B cell (primary cell): ENCODE measurements around the gene RIIAD1. TPM values are rescaled to one million over a fixed set of nuclear protein-coding genes. Genes with fewer than 3 reads are reported as not detected.

Source experiments
- ATAC-seq: fragments of 200-7000 bp; cut with Tn5 transposase; one replicate; pipeline ENCODE4 v1.10.0; 2021; ENCODE audit warnings: low read depth, mild to moderate bottlenecking, moderate number of reproducible peaks, moderate library complexity
- CTCF ChIA-PET: fragments of 350-600 bp; sonication (Branson Sonifier 250); formaldehyde crosslinking; loops from one replicate; lab custom pipeline; 2021; ENCODE audit warnings: antibody characterized with exemption, inconsistent platforms; lab: Charles Lee
- POLR2A ChIA-PET: fragments of 350-600 bp; sonication (Branson Sonifier 250); formaldehyde crosslinking; loops from one replicate; lab custom pipeline; 2021; ENCODE audit warnings: antibody characterized with exemption; lab: Charles Lee
- DNase-seq: peaks from one replicate; pipeline ENCODE4 v3.0.0; 2013
- H2AFZ ChIP-seq: 2 replicates; pipeline ENCODE4 v1.6.1; 2012; ENCODE audit warnings: mild to moderate bottlenecking, low read depth, low read length; ENCODE audit not compliant: insufficient read depth, poor library complexity, severe bottlenecking
- H3K27ac ChIP-seq, 2 donors: 1 replicate in 1 of 2; 2 replicates in 1 of 2; pipeline ENCODE4 v1.5.1; 2012 to 2013; ENCODE audit warnings: low read length in 2 of 2, mild to moderate bottlenecking in 2 of 2, moderate library complexity in 1 of 2
- H3K27me3 ChIP-seq, 4 experiments: fragments of 200-600 bp in 1 of 4; sonication (generic) in 1 of 4; replicated peaks in 1 of 4; 1 replicate in 2 of 4; 2 replicates in 2 of 4; pipeline versions ENCODE4 v1.6.1 to v1.7.0; 2013 to 2016; ENCODE audit warnings: low read length in 3 of 4, mild to moderate bottlenecking in 2 of 4, mixed read lengths in 1 of 4, moderate library complexity in 1 of 4; ENCODE audit not compliant: insufficient read depth in 4 of 4, control insufficient read depth in 3 of 4; ENCODE audit errors: control extremely low read depth in 1 of 4
- H3K36me3 ChIP-seq, 2 experiments: replicated peaks in 1 of 2; 1 replicate in 1 of 2; 2 replicates in 1 of 2; pipeline versions ENCODE4 v1.6.1 to v1.7.1; 2013; ENCODE audit warnings: low read length in 1 of 2; ENCODE audit not compliant: insufficient read depth in 2 of 2, control insufficient read depth in 1 of 2; ENCODE audit errors: control extremely low read depth in 1 of 2, extremely low read depth in 1 of 2
- H3K4me1 ChIP-seq, 2 donors: fragments of 200-600 bp in 1 of 2; sonication (generic) in 1 of 2; 1 replicate in 1 of 2; 2 replicates in 1 of 2; pipeline versions ENCODE4 v1.5.1 to v1.6.1; 2013 to 2017; ENCODE audit warnings: low read length in 2 of 2; ENCODE audit not compliant: control insufficient read depth in 2 of 2, insufficient read depth in 2 of 2
- H3K4me2 ChIP-seq: replicated peaks from 2 replicates; pipeline ENCODE3; 2012; ENCODE audit warnings: mild to moderate bottlenecking, low read depth, low read length; ENCODE audit not compliant: poor library complexity, severe bottlenecking
- H3K4me3 ChIP-seq, 5 experiments: fragments of 200-600 bp in 1 of 5; sonication (generic) in 1 of 5; 1 replicate in 3 of 5; 2 replicates in 2 of 5; pipeline versions ENCODE4 v1.5.1 to v1.7.0; 2011 to 2016; ENCODE audit warnings: low read length in 4 of 5, mild to moderate bottlenecking in 4 of 5, low read depth in 2 of 5, control low read depth in 1 of 5, moderate library complexity in 1 of 5; ENCODE audit not compliant: insufficient read depth in 1 of 5; ENCODE audit errors: control extremely low read depth in 1 of 5, extremely low read depth in 1 of 5
- H3K79me2 ChIP-seq: fragments of 200-600 bp; sonication (generic); one replicate; pipeline ENCODE4 v1.6.0; 2016; ENCODE audit warnings: low read length; ENCODE audit not compliant: control insufficient read depth, insufficient read depth
- H3K9ac ChIP-seq: fragments of 200-600 bp; sonication (generic); 2 replicates; pipeline ENCODE4 v1.6.1; 2017; ENCODE audit warnings: mild to moderate bottlenecking, low read length, moderate library complexity
- H3K9me3 ChIP-seq, 3 donors: one replicate each; pipeline versions ENCODE4 v1.6.1 to v1.7.1; 2013; ENCODE audit warnings: low read length in 2 of 3; ENCODE audit not compliant: control insufficient read depth in 2 of 3, insufficient read depth in 1 of 3; ENCODE audit errors: control extremely low read depth in 1 of 3
- H4K20me1 ChIP-seq: 2 replicates; pipeline ENCODE4 v1.6.0; 2012; ENCODE audit warnings: mild to moderate bottlenecking, low read length; ENCODE audit not compliant: insufficient read depth, control insufficient read depth, poor library complexity, severe bottlenecking
- H3K27ac Mint-ChIP-seq: one replicate; pipeline ENCODE4 v1.8.0; 2021; ENCODE audit warnings: mixed read lengths
- H3K27me3 Mint-ChIP-seq: one replicate; pipeline ENCODE4 v1.8.0; 2021; ENCODE audit warnings: mixed read lengths
- H3K4me1 Mint-ChIP-seq: one replicate; pipeline ENCODE4 v1.8.0; 2021; ENCODE audit warnings: mixed read lengths
- H3K4me3 Mint-ChIP-seq: one replicate; pipeline ENCODE4 v1.8.0; 2021; ENCODE audit warnings: mixed read lengths
- H3K9me3 Mint-ChIP-seq: one replicate; pipeline ENCODE4 v1.8.0; 2022; ENCODE audit warnings: mixed read lengths; ENCODE audit not compliant: insufficient read depth
- CTCF ChIP-seq: fragments of 200-600 bp; IDR thresholded peaks from one replicate; pipeline ENCODE4 v1.8.0; 2022; ENCODE audit warnings: antibody characterized with exemption, mild to moderate bottlenecking
- EZH2 ChIP-seq: IDR thresholded peaks from 2 replicates; pipeline ENCODE4 v1.6.1; 2012; ENCODE audit warnings: borderline replicate concordance, low read depth, mild to moderate bottlenecking, moderate library complexity, low read length; ENCODE audit not compliant: insufficient read depth, poor library complexity, severe bottlenecking
- WGBS: methylation state at CpG from one replicate; pipeline ENCODE4 v1.1.5; 2013; ENCODE audit warnings: missing lambda C conversion rate; ENCODE audit not compliant: insufficient coverage; 5-methylcytosine and 5-hydroxymethylcytosine counted together
- intact Hi-C: fragments of 100-400 bp; cut with micrococcal nuclease; formaldehyde crosslinking; loops from one replicate; pipeline ENCODE4 v1.10.0; 2022
- polyA plus RNA-seq: library from polyadenylated mRNA; depleted of rRNA; stranded (reverse); fragments of >200 nt; gene quantifications from 2 replicates; pipeline ENCODE4 v1.2.3, GENCODE V29; 2012
- total RNA-seq, 2 donors: library from RNA; stranded (reverse); fragments of 120-200 nt in 1 of 2; gene quantifications; 1 replicate in 1 of 2; 2 replicates in 1 of 2; pipeline versions ENCODE4 v1.2.3 to v1.2.4, GENCODE V29; 2013 to 2022

Gene RIIAD1
- total and polyA plus RNA-seq, 2 donors (not counting 1 experiment from before 2014, with no cell fraction given) = not detected

GRCh38 chr1:151714820-151715725, 6.2 kb upstream of the RIIAD1 start:
- Histone ChIP-seq H3K4me3 (no peak overlapping the region), H3K4me1 (peaks cover 5 to 8% of the 10 kb centered on the region in 2 donors), H3K36me3 (no peaks in the 10 kb centered on the region), H3K79me2 (no peaks in the 10 kb centered on the region), H3K9ac (no peak overlapping the region), H3K9me3 (peaks cover 0 to 10% (median 0%) of the 10 kb centered on the region in 3 donors), H2AFZ (no peak overlapping the region), H3K27ac (no peak overlapping the region), H4K20me1 (no peaks in the 10 kb centered on the region), H3K27me3 (peaks cover 0 to 46% (median 20%) of the 10 kb centered on the region in 4 experiments), H3K4me2 (no peak overlapping the region)
- DNase-seq (no peak), ATAC-seq (no peak)
- intact Hi-C loops = no loop called here
- peaks cover 12% of the 10 kb centered on the region for H3K4me1 Mint-ChIP-seq
- 77% methylated on average over 7 of the region's 10 CpGs for WGBS
- no peak overlapping the region for H3K27ac Mint-ChIP-seq
- no peak overlapping the region for H3K4me3 Mint-ChIP-seq
- H3K9me3 Mint-ChIP-seq = no peaks in the 10 kb centered on the region
- CTCF ChIA-PET = interaction anchor here (1.2 kb wide), 1 partner anchor 9 kb away, joined by 3 read pairs; no protein-coding TSS in a partner anchor
- TF ChIP-seq EZH2 (no peak), CTCF (no peak)
- POLR2A ChIA-PET = no interaction called here
- peaks cover 68% of the 10 kb centered on the region for H3K27me3 Mint-ChIP-seq

GRCh38 chr1:151715726-151716404, 5.5 kb upstream of the RIIAD1 start:
- Mint-ChIP-seq H3K27ac (no peak overlapping the region), H3K9me3 (no peaks in the 10 kb centered on the region), H3K4me1 (peaks cover 20% of the 10 kb centered on the region), H3K27me3 (peaks cover 72% of the 10 kb centered on the region), H3K4me3 (no peak overlapping the region)
- no peaks in the 10 kb centered on the region for H3K36me3 ChIP-seq
- DNase-seq (no peak), ATAC-seq (no peak)
- H3K27ac ChIP-seq = no peak overlapping the region
- 62% methylated on average over 14 of the region's 17 CpGs for WGBS
- peaks cover 0 to 46% (median 20%) of the 10 kb centered on the region in 4 experiments for H3K27me3 ChIP-seq
- POLR2A ChIA-PET = no interaction called here
- CTCF ChIA-PET = no interaction called here
- intact Hi-C loops = no loop called here
- no peak overlapping the region for H3K9ac ChIP-seq
- peaks cover 12 to 16% of the 10 kb centered on the region in 2 donors for H3K4me1 ChIP-seq
- no peaks in the 10 kb centered on the region for H4K20me1 ChIP-seq
- H3K9me3 ChIP-seq = peaks cover 0 to 10% (median 0%) of the 10 kb centered on the region in 3 donors
- TF ChIP-seq EZH2 (no peak), CTCF (no peak)
- H3K4me3 ChIP-seq = no peak overlapping the region
- H3K79me2 ChIP-seq = no peaks in the 10 kb centered on the region
- no peak overlapping the region for H2AFZ ChIP-seq
- no peak overlapping the region for H3K4me2 ChIP-seq
